CD1c-positive myeloid dendritic cell (primary cell): ENCODE data around the gene RDH13.
"Not testable (repeated sequence)": the region's sequence is repeated elsewhere in the genome, so short reads cannot be mapped to it uniquely, and the experiment has no call there.

Source experiments
- DNase-seq: peaks from one replicate; pipeline ENCODE4 v3.0.0-alpha.2; 2016; ENCODE audit errors: extremely low spot score

The RDH13 gene

DNA sequence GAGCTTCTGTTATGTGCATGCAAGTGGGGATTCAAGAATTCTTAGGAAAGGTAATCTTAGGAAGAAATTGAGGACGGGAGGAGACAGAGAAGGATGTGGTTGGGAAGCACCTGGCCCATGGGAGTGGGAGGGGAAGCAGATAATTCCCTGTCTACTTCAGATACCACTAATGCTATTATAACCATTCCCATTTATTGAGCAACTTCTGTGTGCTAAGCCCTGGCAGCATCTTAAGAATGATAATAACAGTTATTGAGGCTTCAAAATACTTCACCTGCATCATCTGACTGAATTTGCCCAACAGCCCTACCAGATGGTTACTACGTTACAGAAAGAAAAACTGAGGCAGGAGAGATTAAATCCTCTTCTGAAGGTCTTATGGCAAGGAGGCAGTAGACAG lies 14.2 kb upstream of the RDH13 start:
- no peak for DNase-seq

DNA sequence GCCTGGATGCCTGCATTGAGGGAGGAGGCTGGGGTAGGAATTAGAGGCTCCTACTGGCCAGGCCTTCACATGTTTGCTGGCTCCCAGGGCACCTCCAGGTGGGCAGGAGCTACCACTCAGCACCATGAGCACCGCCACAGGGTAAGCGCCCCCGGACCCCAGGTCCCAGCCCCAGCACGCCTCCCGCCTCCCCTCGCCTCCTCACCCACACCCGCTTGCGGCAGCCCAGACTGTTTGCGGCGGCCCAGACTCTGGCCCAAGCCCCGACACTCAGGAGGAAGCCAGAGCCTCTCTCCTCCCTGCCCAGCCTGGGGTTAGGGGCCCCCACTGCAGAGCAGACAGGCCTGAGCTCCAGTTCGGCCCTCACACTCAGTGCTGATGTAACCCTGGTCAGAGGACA lies 13.4 kb upstream of the RDH13 start:
- no peak for DNase-seq

DNA sequence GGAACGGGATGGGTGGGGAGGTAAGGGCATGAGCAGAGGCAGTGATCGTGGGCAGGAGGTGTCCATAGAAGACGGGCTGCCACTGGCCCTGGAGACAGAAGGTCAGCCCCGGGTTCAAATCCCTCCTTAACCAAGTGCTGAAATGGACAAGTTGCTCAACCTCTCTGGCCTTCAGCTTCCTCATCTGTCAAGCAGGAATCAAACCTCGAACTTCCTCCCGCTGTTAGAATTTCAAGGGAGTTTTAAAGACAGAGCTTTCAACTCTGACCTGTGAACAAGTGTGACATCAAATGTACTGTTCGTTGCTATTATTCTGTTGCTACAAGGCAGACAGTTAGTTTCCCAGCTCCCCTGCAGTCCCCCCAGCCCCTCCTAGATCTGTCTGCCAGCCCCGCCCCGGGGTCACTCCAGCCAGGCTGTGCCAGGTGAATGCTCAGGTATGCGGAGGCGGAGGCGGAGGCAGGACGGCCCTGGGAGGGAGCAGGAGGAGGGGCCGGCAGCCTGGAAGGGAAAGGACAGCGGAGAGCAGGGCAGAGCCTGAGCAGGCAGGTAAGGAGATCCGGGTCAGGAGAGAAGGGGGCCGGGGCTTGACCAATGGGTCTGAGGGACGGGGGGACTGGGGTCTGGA lies 12.5 kb upstream of the RDH13 start, which contains the start of gene EPS8L1:
Gene EPS8L1, plus strand, starts transcription at position 499 of the 628 bp plus-strand sequence. CDS start 576 bp downstream, outside the sequence.
- DNase-seq = peak; percentile 66

DNA sequence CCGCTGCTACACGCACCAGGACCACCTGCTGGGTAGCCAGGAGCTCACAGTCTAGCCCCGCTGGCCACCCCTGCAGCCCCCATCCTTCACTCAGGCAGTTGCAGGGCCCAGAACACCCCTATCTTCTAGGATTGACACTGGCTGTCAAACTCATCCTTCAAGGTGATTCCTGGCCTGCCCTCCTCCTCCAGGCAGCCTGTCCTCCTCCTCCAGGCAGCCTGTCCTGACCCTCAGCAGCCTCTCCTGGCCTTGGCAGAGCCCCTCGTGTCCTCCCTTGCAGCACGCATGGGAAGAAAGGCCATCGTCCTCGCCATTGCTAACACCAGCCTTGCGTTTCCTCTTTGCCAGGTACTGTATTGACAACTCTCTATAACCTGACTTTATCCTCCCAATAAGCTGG lies 9.0 kb upstream of the RDH13 start:
- no peak for DNase-seq

DNA sequence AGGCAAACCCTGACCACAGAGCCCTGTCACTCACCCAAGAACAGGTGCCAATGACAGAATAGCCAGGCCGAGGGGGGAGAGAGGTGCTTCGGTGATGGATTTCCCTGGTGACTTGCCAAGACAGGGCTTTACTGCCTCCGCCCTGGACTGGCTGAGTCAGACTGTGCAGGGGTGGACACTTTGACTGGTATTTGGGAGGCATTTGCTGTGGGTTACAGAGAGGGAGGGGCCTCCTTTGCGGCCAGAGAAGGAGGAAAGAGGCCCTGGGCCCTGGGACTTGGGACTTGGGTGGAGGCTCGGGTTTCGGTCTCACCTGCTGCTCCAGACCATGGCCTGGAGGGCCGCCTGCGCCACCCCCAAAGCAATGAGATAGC lies 8.2 kb upstream of the RDH13 start:
- peak; percentile 42 for DNase-seq

DNA sequence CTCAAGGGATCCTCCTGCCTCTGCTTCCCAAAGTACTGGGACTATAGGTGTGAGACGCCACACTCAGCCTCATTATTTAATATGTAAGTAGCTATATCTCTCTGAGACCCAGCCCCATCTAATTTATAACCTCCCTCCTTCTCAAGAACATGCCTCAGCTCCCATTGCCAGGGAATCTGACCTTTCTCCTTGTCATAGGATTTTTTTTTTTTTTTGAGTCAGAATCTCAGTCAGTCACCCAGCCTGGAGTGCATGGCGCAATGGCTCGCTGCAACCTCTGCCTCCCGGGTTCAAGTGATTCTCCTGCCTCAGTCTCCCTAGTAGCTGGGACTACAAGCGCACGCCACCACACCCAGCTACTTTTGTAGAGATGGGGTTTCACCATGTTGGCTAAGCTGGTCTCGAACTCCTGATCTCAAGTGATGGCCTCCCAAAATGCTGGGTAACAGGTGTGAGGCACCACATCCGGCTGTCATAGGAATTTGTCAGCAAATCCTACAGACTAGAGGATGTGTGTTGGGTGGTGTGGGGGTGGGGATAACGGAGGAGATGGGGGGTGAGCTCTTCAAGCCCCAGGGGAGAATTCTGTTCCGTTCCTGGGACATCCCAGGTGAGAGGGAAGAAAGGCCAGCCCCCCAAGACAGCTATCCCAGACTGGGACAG lies 7.6 kb upstream of the RDH13 start:
- no peak for DNase-seq

DNA sequence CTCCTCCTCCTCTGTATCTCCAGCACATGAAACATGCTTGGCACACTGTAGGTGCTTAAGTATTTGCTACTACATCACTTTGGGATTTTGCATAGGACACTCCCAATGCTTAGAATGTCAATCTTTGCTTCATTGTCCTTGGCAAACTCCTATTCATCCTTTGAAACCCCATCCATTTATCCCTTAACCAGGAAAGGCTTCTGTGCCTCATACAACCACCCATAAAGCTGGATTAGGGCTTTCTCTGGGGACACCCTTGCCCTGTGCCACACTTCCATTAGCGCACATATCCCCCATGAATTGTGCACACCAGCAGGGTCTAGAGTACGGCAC lies 6.9 kb upstream of the RDH13 start:
- no peak for DNase-seq

DNA sequence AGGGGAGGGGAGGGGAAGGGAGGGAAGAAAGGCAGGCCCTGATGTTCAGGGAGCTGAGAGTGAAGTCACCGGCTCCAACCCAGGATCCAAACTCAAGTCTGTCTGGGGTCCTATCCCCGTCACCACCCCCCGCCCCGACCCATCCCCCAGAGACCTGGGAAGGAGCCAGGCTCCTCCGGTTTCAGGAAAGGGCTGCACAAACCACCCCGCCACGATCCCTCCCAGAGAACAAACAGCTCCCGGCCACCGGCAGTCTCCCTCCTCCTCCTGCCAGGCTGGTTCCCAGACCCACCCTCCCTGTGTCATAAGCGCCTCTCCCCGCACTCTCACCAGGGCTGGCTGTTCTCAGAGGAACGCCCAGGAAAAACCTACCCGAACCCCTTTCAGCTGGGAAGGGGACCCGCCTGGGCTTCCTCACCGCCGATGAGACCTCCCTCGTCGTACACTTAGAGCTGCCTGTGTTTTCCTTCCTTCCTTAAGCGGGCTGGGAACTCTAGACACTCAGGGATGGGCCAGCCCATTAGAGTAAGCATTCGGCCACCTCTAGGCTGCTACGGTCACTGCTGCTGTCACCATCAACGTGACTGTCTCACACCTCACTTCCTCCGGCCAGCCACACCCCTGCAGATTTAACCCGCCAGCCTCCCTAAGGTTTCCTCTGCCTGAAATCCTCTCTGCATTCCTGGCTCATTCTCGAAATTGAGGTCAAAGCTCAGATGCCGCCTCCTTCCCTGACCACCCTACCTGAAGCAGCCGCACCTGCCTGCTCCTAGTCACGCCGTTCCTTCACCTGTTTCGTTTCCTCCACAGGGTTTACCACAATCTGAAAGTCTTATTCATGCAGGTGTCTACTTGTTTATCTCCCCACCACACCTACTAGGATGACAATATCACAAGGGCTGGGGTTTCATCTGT lies 6.3 kb upstream of the RDH13 start:
- peak; percentile 51 for DNase-seq

DNA sequence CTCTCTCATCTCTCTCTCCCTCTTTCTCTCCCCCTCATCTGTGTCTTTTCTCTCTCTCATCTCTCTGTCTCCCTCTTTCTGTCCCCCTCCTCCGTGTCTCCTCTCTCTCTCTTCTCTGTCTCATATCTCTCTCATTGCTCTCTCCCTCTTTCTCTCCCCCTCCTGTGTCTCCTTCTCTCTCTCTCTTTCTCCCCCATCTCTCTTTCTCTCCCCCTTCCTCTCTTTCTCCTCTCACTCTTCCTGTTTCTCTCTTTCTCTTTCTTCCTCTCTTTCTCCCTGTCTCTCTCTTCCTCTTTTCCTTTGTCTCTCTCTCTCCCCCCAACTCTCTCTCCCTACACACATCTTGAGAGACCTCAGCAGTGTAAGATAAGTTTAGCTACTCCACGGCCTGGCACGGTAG lies 4.9 kb upstream of the RDH13 start:
- no peak for DNase-seq

DNA sequence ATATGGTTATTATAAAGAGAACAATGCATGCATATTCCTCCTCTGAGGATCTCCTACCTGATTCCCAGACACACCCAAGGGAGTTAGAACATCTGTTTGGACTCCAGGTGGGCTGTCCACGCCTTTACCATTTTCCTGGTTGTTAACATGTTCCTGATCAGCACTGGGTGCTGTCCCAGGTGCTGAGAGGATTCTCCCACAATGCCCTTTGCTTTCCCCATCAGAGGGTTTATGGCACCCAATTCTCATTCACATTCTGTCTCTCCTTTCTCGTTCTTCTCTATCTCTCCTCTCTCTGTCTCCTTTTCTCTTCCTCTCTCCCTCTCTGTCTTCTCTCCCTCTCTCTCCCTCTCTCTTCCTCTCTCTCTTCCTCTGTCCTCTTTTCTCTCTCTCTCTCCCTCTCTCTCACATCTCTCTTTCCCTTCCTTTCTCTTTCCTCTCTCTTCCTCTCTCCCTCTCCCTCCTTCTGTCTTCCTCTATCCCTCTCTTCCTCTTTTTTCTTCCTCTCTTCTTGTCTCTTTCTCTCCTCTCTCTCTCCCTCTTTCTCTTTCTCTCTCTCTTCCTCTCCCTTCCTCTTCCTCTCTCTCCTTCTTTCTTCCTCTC lies 3.3 kb upstream of the RDH13 start:
- DNase-seq = no peak

DNA sequence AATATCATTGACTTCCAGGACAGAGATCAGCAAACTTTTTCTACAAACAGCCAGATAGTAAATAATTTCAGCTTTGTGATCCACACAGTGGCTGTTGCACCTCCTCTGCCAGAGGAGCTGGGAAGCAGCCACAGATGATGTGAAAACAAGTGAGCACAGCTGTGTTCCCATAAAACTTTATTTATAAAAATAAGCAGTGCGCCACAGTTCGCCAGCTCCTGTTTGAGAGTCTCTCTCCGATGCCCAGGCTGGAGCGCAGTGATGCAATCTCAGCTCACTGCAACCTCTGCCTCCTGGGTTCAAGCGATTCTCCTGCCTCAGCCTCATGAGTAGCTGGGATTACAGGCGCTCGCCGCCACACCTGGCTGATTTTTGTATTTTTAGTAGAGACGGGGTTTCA lies 2.6 kb upstream of the RDH13 start:
- DNase-seq = not testable (repeated sequence)

DNA sequence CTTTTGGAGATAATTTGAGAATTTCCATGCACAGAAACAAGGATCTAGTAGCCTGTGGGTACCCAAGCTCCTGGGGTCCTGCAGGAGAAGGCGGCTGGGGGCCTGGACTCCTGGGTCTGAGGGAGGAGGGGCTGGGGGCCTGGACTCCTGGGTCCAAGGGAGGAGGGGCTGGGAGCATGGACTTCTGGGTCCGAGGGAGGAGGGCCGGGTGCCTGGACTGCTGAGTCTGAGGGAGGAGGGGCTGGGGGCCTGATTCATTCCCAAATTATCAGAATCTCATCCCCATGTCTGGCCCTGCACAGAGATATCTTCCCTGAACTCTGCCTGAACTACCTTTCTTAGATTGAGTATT lies 520 bp upstream of the RDH13 start:
- no peak for DNase-seq

DNA sequence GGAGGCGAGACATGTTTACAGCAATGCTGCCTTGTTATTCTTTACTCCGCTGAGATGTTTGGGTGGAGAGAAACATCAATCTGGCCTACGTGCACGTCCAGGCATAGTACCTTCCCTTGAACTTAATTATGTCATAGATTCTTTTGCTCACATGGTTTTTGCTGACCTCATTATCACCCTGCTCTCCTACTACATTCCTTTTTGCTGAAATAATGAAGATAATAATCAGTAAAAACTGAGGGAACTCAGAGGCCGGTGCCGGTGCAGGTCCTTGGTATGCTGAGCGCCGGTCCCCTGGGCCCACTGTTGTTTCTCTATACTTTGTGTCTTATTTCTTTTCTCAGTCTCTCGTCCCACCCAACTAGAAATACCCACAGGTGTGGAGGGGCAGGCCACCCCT lies 2.7 kb downstream of the RDH13 start:
- DNase-seq = not testable (repeated sequence)

DNA sequence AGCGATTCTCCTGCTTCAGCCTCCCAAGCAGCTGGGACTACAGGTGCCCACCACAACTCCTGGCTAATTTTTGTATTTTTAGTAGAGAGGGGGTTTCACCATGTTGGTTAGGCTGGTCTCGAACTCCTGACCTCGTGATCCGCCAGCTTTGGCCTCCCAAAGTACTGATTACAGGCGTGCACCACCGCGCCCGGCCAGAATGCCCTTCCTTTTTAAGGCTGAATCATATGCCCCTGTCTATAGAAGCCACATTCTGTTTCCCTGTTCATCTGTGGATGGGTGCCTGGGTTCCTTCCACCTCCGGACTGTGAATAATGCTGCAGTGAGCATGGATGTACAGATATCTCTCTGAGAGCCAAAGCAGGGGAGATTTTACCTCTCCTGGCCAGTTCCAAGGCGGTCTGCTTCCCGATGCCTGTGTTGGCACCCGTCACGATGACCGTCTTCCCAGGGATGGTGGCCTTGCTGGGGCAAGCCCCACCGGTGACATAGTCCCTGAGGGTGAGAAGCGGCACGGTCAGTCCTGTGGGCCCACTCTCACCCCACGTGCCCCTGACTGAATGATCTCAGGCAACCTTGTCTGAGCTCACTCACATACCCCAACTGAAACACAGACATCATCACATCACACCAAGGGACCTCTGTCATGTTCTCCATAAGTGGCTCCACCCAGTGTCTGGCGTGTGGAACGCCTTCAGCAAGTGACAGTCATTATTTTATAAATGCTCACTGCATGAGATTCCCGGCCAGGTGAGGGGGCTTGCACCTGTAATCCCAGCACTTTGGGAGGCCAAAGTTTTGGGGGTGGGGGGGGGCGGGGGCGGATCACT lies 4.0 kb downstream of the RDH13 start:
- DNase-seq = no peak

DNA sequence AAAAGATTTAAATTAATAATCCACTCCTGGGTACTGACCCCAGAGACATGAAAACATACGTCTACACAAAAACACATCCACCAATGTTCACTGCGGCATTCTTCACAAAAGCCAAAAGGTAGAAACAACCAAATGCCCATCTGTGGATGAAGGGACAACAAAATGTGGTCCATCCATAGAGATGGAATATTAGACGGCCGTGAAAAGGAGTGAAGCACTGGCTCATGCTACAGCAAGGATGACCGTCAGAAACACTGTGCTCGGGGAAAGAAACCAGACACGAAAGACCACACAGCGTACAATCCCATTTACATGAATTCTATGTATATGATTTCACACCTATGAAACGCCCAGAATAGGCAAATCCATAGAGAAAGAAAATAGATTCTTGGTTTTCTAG lies 6.1 kb downstream of the RDH13 start:
- DNase-seq = no peak

DNA sequence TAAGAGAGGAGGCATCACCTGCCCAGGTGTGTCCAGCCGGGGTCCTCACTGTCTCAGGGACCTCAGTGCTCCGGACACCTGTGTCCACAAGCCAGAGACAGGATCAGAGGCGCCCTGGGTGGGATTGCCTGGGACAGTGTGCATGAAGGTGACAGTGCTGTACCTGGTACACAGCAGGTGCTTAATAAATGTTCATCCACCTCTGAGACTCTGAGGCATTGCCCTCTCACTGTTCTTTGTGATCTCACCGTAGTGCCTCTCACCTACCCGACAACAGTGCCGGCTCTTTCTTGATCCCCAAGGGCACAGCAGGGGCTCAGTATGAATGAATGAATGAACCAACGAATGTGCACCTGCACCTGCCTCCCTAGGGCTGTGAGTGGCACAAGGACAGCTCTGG lies 9.2 kb downstream of the RDH13 start:
- DNase-seq = no peak

DNA sequence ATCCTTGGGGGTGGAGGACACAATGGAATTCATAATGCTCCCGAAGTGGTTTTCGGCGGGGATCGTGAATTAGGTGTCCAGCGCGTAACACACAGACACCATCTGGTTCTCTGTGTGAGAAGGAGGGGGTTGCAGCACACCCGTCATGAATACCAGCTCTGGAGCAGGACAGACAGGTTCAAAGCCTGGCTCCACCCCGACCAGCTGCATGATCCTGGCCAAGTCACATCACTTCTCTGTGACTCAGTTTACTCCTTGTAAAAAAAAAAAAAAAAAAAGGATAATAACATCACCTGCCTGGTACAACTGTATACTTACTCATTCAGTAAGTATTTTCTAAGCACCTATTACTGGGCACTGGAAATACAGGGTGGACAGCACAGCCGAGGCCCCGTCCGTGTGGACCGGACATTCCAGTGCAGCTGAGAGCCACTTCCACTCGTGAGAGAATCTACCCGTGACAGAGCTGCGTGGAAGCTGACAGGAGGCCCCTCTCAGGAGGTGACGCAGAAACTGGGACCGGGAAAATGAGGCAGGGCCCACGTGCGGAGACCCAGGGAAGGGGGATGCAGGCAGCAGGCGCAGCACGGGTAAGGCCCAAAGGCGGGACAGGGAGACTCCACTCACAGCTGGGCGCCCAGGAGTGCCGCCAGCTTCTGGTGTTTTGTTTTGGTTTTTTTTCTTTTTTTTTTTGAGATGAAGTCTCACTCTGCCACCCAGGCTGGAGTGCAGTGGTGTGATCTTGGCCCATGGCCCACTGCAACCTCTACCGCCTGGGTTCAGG lies 12.0 kb downstream of the RDH13 start:
- DNase-seq = no peak

DNA sequence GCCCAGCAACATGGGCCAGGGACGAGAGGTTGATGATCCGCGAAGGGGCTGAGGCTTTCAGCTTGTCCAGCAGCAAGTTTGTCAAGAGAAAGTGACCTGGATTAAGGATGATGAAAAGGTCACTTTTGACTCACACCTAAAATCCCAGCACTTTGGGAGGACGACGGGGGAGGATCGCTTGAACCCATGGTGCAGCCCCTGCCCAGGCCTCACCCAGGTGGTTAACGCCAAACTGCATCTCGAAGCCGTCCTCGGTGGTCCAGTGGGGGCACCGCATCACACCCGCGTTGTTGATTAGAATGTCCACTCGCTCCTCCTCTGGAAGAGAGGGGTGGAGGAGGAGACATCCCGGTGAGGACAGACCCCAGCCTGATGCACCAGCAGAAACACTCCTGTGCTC lies 14.5 kb downstream of the RDH13 start:
- no peak for DNase-seq

DNA sequence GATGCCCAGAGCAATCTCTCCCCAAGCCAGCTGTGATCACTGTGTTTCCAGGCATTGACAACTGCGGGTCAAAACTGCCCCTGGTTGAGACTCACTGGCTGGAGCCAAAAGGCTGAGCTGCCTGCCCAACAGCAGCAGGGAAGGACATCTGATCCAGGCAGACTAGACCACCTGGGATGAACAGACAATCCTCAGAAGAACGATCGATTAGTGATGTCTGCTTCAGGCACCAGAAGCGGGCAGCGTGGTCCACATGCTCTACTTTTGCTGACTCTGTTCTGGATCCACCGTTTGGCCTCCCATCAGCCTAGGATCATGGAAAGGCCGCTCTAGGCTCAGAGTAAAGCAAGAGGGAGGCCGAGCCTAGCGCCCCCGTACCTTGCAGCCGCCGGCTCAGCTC lies 15.0 kb downstream of the RDH13 start:
- no peak for DNase-seq

DNA sequence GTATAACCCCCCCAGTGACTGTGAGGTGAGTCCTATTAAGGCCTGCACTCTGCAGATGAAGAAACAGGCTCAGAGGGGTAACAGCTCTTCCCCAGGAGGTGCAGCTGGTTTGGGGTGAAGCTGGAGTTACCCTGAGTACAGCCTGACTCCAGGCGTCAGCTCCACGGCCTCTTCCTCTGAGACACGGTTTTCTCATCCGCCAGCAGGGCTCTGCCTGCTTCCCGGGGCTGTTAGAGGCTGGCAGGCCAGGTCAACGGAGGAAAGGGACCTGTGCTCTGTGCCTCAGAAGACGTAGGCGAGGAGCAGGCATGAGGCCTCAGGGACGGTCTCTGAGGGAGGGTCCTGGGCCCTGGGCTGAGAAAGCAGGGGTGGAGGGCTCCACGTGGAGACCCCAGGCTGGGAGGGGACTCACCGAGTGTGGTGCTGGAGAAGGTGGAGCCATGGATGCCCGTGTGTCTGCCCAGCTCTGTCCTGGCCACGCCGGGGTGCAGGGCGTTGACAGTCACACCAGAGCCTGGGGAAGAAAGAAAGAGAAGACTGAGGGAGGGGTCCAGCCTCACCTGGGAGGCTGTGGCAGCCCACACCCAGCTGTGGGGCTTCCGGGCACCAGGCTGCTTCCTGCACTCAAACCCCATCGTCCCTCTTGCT lies 15.8 kb downstream of the RDH13 start:
- no peak for DNase-seq
